ENCODE measurements around the gene FAM9C. TPM values are rescaled to one million over a fixed set of nuclear protein-coding genes. Genes with fewer than 3 reads are reported as not detected.

Gene FAM9C
- total and polyA plus RNA-seq, 9 of the 15 experiments (the other 6 are each of a cell fraction or from before 2014, with no cell fraction given): not detected

DNA sequence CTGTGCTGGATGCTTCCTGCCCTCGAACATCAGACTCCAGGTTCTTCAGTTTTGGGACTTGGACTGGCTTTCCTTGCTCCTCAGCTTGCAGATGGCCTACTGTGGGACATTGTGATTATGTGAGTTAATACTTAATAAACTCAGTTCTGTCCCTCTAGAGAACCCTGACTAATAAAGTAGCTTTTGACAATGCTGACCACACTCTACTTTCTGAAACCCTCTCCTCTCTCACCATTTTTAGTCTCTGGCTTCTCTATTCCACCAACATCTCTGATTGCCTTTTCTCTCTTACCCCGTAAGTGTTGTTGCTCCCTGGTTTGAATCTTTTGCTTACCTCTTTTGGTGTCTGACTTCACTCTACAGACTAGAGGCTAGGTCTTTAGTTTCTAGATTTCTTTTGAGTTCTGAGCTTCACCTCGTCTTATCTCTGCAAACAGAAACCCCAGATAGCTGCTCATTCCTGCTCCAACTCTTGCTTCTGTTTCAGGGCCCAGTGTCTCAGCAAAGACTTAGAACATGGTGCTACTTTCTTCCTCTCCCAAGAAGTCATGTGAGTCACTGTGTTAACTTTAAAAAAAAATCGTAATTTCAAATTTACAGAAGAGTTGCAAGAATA lies 58.1 kb downstream of the FAM9C start (continued):
- TF ChIP-seq TEAD4 (IDR thresholded peaks at IDR 0.05; ENCODE audit: low read length): peak; percentile 58
- TF ChIP-seq TEAD4 (CRISPR knock-in tag; IDR thresholded peaks at IDR 0.05; ENCODE audit: borderline replicate concordance): no peak
- TF ChIP-seq, protein P1, sequence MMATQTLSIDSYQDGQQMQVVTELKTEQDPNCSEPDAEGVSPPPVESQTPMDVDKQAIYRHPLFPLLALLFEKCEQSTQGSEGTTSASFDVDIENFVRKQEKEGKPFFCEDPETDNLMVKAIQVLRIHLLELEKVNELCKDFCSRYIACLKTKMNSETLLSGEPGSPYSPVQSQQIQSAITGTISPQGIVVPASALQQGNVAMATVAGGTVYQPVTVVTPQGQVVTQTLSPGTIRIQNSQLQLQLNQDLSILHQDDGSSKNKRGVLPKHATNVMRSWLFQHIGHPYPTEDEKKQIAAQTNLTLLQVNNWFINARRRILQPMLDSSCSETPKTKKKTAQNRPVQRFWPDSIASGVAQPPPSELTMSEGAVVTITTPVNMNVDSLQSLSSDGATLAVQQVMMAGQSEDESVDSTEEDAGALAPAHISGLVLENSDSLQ (IDR thresholded peaks at IDR 0.05): no peak
- TF ChIP-seq, protein P2, sequence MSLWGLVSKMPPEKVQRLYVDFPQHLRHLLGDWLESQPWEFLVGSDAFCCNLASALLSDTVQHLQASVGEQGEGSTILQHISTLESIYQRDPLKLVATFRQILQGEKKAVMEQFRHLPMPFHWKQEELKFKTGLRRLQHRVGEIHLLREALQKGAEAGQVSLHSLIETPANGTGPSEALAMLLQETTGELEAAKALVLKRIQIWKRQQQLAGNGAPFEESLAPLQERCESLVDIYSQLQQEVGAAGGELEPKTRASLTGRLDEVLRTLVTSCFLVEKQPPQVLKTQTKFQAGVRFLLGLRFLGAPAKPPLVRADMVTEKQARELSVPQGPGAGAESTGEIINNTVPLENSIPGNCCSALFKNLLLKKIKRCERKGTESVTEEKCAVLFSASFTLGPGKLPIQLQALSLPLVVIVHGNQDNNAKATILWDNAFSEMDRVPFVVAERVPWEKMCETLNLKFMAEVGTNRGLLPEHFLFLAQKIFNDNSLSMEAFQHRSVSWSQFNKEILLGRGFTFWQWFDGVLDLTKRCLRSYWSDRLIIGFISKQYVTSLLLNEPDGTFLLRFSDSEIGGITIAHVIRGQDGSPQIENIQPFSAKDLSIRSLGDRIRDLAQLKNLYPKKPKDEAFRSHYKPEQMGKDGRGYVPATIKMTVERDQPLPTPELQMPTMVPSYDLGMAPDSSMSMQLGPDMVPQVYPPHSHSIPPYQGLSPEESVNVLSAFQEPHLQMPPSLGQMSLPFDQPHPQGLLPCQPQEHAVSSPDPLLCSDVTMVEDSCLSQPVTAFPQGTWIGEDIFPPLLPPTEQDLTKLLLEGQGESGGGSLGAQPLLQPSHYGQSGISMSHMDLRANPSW (CRISPR knock-in tag; IDR thresholded peaks at IDR 0.05): no peak
- TF ChIP-seq, protein P3, sequence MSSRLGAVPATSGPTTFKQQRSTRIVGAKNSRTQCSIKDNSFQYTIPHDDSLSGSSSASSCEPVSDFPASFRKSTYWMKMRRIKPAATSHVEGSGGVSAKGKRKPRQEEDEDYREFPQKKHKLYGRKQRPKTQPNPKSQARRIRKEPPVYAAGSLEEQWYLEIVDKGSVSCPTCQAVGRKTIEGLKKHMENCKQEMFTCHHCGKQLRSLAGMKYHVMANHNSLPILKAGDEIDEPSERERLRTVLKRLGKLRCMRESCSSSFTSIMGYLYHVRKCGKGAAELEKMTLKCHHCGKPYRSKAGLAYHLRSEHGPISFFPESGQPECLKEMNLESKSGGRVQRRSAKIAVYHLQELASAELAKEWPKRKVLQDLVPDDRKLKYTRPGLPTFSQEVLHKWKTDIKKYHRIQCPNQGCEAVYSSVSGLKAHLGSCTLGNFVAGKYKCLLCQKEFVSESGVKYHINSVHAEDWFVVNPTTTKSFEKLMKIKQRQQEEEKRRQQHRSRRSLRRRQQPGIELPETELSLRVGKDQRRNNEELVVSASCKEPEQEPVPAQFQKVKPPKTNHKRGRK (tag; IDR thresholded peaks at IDR 0.05): no peak
- peak; percentile 33; the same call in 1 of the 2 replicates for TF ChIP-seq ZNF589 (CRISPR knock-in tag; IDR thresholded peaks at IDR 0.05; ENCODE audit: low read depth)
- TF ChIP-seq, protein P4, sequence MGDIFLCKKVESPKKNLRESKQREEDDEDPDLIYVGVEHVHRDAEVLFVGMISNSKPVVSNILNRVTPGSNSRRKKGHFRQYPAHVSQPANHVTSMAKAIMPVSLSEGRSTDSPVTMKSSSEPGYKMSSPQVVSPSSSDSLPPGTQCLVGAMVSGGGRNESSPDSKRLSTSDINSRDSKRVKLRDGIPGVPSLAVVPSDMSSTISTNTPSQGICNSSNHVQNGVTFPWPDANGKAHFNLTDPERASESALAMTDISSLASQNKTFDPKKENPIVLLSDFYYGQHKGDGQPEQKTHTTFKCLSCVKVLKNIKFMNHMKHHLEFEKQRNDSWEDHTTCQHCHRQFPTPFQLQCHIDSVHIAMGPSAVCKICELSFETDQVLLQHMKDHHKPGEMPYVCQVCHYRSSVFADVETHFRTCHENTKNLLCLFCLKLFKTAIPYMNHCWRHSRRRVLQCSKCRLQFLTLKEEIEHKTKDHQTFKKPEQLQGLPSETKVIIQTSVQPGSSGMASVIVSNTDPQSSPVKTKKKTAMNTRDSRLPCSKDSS (IDR thresholded peaks at IDR 0.05; ENCODE audit: low read depth, partially characterized antibody): no peak
- no peak for TF ChIP-seq POLR3G (IDR thresholded peaks at IDR 0.05; ENCODE audit: extremely low read depth, insufficient read length, insufficient replicate concordance)
- TF ChIP-seq, protein P5, sequence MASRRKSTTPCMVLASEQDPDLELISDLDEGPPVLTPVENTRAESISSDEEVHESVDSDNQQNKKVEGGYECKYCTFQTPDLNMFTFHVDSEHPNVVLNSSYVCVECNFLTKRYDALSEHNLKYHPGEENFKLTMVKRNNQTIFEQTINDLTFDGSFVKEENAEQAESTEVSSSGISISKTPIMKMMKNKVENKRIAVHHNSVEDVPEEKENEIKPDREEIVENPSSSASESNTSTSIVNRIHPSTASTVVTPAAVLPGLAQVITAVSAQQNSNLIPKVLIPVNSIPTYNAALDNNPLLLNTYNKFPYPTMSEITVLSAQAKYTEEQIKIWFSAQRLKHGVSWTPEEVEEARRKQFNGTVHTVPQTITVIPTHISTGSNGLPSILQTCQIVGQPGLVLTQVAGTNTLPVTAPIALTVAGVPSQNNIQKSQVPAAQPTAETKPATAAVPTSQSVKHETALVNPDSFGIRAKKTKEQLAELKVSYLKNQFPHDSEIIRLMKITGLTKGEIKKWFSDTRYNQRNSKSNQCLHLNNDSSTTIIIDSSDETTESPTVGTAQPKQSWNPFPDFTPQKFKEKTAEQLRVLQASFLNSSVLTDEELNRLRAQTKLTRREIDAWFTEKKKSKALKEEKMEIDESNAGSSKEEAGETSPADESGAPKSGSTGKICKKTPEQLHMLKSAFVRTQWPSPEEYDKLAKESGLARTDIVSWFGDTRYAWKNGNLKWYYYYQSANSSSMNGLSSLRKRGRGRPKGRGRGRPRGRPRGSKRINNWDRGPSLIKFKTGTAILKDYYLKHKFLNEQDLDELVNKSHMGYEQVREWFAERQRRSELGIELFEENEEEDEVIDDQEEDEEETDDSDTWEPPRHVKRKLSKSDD (conservative IDR thresholded peaks at IDR 0.05; ENCODE audit: low read length): no peak
- 0 out of 2 replicates have a peak, but pooled peaks have one; percentile 17 for TF ChIP-seq NCOR1 (IDR thresholded peaks at IDR 0.05)
- TF ChIP-seq ZNF146 (CRISPR knock-in tag; IDR thresholded peaks at IDR 0.05; ENCODE audit: unreplicated experiment): no peak
- TF ChIP-seq, protein P6, sequence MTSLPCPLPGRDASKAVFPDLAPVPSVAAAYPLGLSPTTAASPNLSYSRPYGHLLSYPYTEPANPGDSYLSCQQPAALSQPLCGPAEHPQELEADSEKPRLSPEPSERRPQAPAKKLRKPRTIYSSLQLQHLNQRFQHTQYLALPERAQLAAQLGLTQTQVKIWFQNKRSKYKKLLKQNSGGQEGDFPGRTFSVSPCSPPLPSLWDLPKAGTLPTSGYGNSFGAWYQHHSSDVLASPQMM (CRISPR knock-in tag; IDR thresholded peaks at IDR 0.05): no peak
- TF ChIP-seq CREM (IDR thresholded peaks at IDR 0.05; ENCODE audit: low read depth): no peak
- TF ChIP-seq CBFA2T2 (conservative IDR thresholded peaks at IDR 0.05): peak; percentile 47
- no peak for TF ChIP-seq SREBF2 (CRISPR knock-in tag; IDR thresholded peaks at IDR 0.05)
- no peak for TF ChIP-seq BRD4 (IDR thresholded peaks at IDR 0.05)
- TF ChIP-seq ZNF445 (CRISPR knock-in tag; IDR thresholded peaks at IDR 0.05; ENCODE audit: low read depth): no peak
- no peak for TF ChIP-seq KLF16 (IDR thresholded peaks at IDR 0.05)
- no peak for TF ChIP-seq ATF7 (IDR thresholded peaks at IDR 0.05)
